K562 (cell line): ENCODE measurements around the gene BCCIP. TPM values are rescaled to one million over a fixed set of nuclear protein-coding genes. Genes with fewer than 3 reads are reported as not detected.

Experiments
- ATAC-seq: fragments of 200-7000 bp; cut with Tn5 transposase; 3 replicates; pipeline ENCODE4 v1.9.1; 2020; ENCODE audit warnings: moderate library complexity
- BruUV-seq: library from RNA; stranded (reverse); fragments of 400-500 nt; replicated peaks from 2 replicates; lab custom pipeline; 2021; lab: Mats Ljungman, UMichigan
- CTCF ChIA-PET: fragments of 300-600 bp; formaldehyde crosslinking; extraction: SDS; loops from one replicate; lab custom pipeline; 2021; ENCODE audit warnings: low intra/inter-chr PET ratio; lab: Yijun Ruan, JAX
- POLR2A ChIA-PET: fragments of 300-600, 350-650 bp; sonication (Branson Sonifier 250); formaldehyde crosslinking; extraction: SDS; loops from one replicate; lab custom pipeline; 2021; ENCODE audit warnings: antibody characterized with exemption, inconsistent platforms; lab: Yijun Ruan, JAX
- DNase-seq, 4 experiments: peaks; one replicate each; pipeline versions ENCODE4 v3.0.0 to v3.0.0-alpha.2; 2011 to 2018; ENCODE audit warnings: low spot score in 3 of 4, mixed read lengths in 3 of 4; ENCODE audit errors: extremely low read depth in 1 of 4
- FAIRE-seq: peaks from 2 replicates; lab custom pipeline; 2011; peaks lifted over from hg19 to GRCh38; lab: Jason Lieb, UNC
- H2AFZ ChIP-seq: 2 replicates; pipeline ENCODE4 v1.6.0; 2011; ENCODE audit warnings: low read depth, low read length, control low read depth, inconsistent platforms
- H3K27ac ChIP-seq: fragments of 200-600 bp; 3 replicates; pipeline ENCODE4 v1.8.0; 2011; ENCODE audit warnings: low read depth, mild to moderate bottlenecking, control low read depth, inconsistent platforms, low read length, moderate library complexity, mixed read lengths; ENCODE audit errors: extremely low read depth
- H3K27me3 ChIP-seq, 2 experiments: fragments of 300-600 bp in 1 of 2; 2 replicates in 1 of 2; 3 replicates in 1 of 2; pipeline versions ENCODE4 v1.6.0 to v1.8.0; 2011; ENCODE audit warnings: inconsistent platforms in 2 of 2, low read length in 2 of 2, mild to moderate bottlenecking in 1 of 2, mixed read lengths in 1 of 2, moderate library complexity in 1 of 2; ENCODE audit not compliant: control insufficient read depth in 2 of 2, insufficient read depth in 2 of 2
- H3K36me3 ChIP-seq: fragments of 300-600 bp; 3 replicates; pipeline ENCODE4 v1.8.0; 2011; ENCODE audit warnings: mild to moderate bottlenecking, low read length, inconsistent platforms; ENCODE audit not compliant: control insufficient read depth, insufficient read depth
- H3K4me1 ChIP-seq, 2 experiments: fragments of 200-600 bp in 1 of 2; replicated peaks in 1 of 2; 2 replicates in 1 of 2; 3 replicates in 1 of 2; pipeline versions ENCODE4 v1.5.1 to v1.8.0; 2011; ENCODE audit warnings: inconsistent platforms in 2 of 2, low read length in 2 of 2, mild to moderate bottlenecking in 1 of 2, mixed read lengths in 1 of 2, moderate library complexity in 1 of 2; ENCODE audit not compliant: control insufficient read depth in 2 of 2, insufficient read depth in 2 of 2
- H3K4me2 ChIP-seq: 2 replicates; pipeline ENCODE4 v1.6.1; 2011; ENCODE audit warnings: low read length, control low read depth, inconsistent platforms, mixed read lengths; ENCODE audit not compliant: insufficient read depth
- H3K4me3 ChIP-seq: fragments of 200-600 bp; sonication (generic), shearing (Covaris generic); 2 replicates; pipeline ENCODE4 v1.5.1; 2016; ENCODE audit warnings: control low read depth, inconsistent platforms
- H3K79me2 ChIP-seq: fragments of 200-600 bp; 3 replicates; pipeline ENCODE4 v1.8.0; 2011; ENCODE audit warnings: low read length, inconsistent platforms; ENCODE audit not compliant: control insufficient read depth, insufficient read depth
- H3K9ac ChIP-seq, 2 experiments: 2 replicates each; pipeline versions ENCODE4 v1.6.0 to v1.6.1; 2011; ENCODE audit warnings: low read depth in 2 of 2, low read length in 2 of 2, control low read depth in 1 of 2, inconsistent platforms in 1 of 2, mild to moderate bottlenecking in 1 of 2, mixed read lengths in 1 of 2; ENCODE audit not compliant: insufficient read depth in 1 of 2
- H3K9me1 ChIP-seq: one replicate; pipeline ENCODE4 v1.6.0; 2011; ENCODE audit warnings: inconsistent platforms, mild to moderate bottlenecking, low read length, moderate library complexity; ENCODE audit not compliant: control insufficient read depth, insufficient read depth
- H3K9me3 ChIP-seq: replicated peaks from 2 replicates; pipeline ENCODE4 v1.5.1; 2011; ENCODE audit warnings: low read depth, low read length, inconsistent platforms; ENCODE audit not compliant: control insufficient read depth, insufficient read depth
- H4K20me1 ChIP-seq: replicated peaks from 2 replicates; pipeline ENCODE4 v1.6.1; 2011; ENCODE audit warnings: low read length, inconsistent platforms, mixed read lengths; ENCODE audit not compliant: control insufficient read depth, insufficient read depth
- BMI1 ChIP-seq: fragments of 150-350 bp; IDR thresholded peaks from 2 replicates; pipeline ENCODE4 v1.6.1; 2014; ENCODE audit warnings: low read length
- CXXC5 ChIP-seq: fragments of 250-450 bp; sonication (Bioruptor Pico); IDR thresholded peaks from 2 replicates; pipeline ENCODE4 v1.8.0; 2022; ENCODE audit warnings: inconsistent platforms, mild to moderate bottlenecking, moderate library complexity
- WGBS: fragments of 100-300 bp; shearing (Covaris generic); methylation state at CpG from one replicate; pipeline ENCODE4 v1.1.6; 2016; ENCODE audit warnings: low coverage, mixed read lengths; ENCODE audit not compliant: insufficient coverage; ENCODE audit errors: missing lambda C conversion rate; 5-methylcytosine and 5-hydroxymethylcytosine counted together
- in situ Hi-C: fragments of 300-500 bp; cut with MboI; formaldehyde crosslinking; loops from 4 replicates; pipeline ENCODE4 v1.15.0; 2018; ENCODE audit warnings: inconsistent platforms, mixed read lengths
- intact Hi-C: fragments of 100-400 bp; cut with micrococcal nuclease; formaldehyde crosslinking; loops from 2 replicates; pipeline ENCODE4 v1.14.2; 2022
- polyA plus RNA-seq, 8 experiments: library from polyadenylated mRNA; depleted of rRNA in 4 of 8; stranded (reverse) in 5 of 8; unstranded in 3 of 8; fragments of >200 nt; fragmentation: Nextera tagmentation in 2 of 8; fragmentation: Illumina TruSeq in 1 of 8; extraction: Ambion mirVana in 2 of 8; extraction: Trizol in 1 of 8; gene quantifications; 2 replicates each; pipeline versions ENCODE4 v1.2.1 to v1.2.3, GENCODE V29; 2011 to 2014; ENCODE audit warnings: inconsistent platforms in 1 of 8, missing spikeins in 1 of 8
- total RNA-seq, 7 experiments: library from RNA; depleted of rRNA in 6 of 7; stranded (reverse); fragments of >200 nt in 6 of 7; fragmentation: Illumina TruSeq in 2 of 7; extraction: Trizol in 2 of 7; gene quantifications; 2 replicates each; pipeline versions ENCODE4 v1.2.1 to v1.2.3, GENCODE V29; 2011 to 2021; ENCODE audit warnings: low replicate concordance in 1 of 7
- TF ChIP-seq, protein P1 (sequence below), 2 experiments: fragments of 450-650 bp; formaldehyde crosslinking in 1 of 2; IDR thresholded peaks; 2 replicates each; pipeline versions ENCODE4 v1.4.0 to v1.6.1; 2014 to 2020; ENCODE audit warnings: mild to moderate bottlenecking in 2 of 2, borderline replicate concordance in 1 of 2, low read depth in 1 of 2
- TF ChIP-seq, protein P2 (sequence below): fragments of 250-450 bp; sonication (Bioruptor Pico); IDR thresholded peaks from 2 replicates; pipeline ENCODE4 v1.5.1; 2021; ENCODE audit warnings: mild to moderate bottlenecking
- TF ChIP-seq, protein P3 (sequence below), 3 experiments: IDR thresholded peaks in 2 of 3; conservative IDR thresholded peaks in 1 of 3; 2 replicates each; pipeline ENCODE4 v1.5.1; 2011 to 2012; ENCODE audit warnings: low read length in 3 of 3, mild to moderate bottlenecking in 3 of 3, control low read depth in 2 of 3, improper control_type of control experiment in 1 of 3, inconsistent platforms in 1 of 3, low read depth in 1 of 3, mixed read lengths in 1 of 3, moderate library complexity in 1 of 3; ENCODE audit not compliant: insufficient read depth in 2 of 3

The BCCIP gene
- total and polyA plus RNA-seq, 9 of the 15 experiments (the other 6 are each of a cell fraction or from before 2014, with no cell fraction given), result 95.1 to 204 (median 163) TPM

DNA sequence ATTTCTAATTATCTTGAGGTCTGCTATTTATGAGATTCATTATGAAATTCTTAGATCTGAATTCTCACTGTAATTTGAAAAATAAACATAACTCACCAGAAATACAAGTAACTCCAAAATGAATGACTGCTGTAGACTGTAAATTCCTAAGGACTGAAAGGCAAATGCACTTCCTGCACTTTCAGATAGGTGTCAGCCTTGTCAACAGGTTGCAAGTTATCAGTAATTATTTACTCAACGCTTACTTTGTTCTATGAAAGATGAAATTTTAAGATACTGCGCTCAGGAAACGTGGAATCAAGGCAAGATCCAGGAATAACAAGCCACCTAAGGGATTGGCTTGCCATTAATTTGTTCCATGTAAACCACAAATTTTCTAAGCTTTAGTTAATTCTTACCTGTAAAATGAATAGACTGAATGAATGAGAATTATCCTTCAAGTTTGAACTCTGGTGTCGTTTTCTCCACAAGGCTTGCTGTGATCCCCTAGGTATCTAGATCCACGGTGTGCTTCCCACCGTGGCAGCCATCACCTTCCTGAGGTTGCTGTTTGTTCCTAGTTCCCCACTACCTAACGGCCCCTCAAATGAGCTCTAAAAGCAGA, 45.1 kb downstream of the BCCIP start:
- Histone ChIP-seq H3K4me1 (no peaks in the 10 kb centered on the region; a peak in 1 of 5 replicates), H4K20me1 (no peaks in the 10 kb centered on the region), H3K27me3 (no peaks in the 10 kb centered on the region), H3K4me2 (no peak overlapping the region), H3K4me3 (no peak overlapping the region), H3K79me2 (no peaks in the 10 kb centered on the region), H3K27ac (no peak overlapping the region), H2AFZ (no peak overlapping the region), H3K36me3 (peaks cover 14% of the 10 kb centered on the region; the same call in 1 of the 3 replicates), H3K9me3 (no peaks in the 10 kb centered on the region), H3K9ac (no peak overlapping the region), H3K9me1 (peaks cover 2% of the 10 kb centered on the region)
- peak in 3 of 4 experiments; percentile 12 to 51 (median 17) for DNase-seq
- BruUV-seq, result no TSS peak
- FAIRE-seq, result peak; percentile 85
- ChIA-PET POLR2A (interaction anchor here (0.7 kb wide), 1 partner anchor 114 kb away, joined by 3 read pairs; no protein-coding TSS in a partner anchor), CTCF (interaction anchor here (0.7 to 1.4 kb wide), 4 partner anchors 95 to 434 kb away, joined by 3 to 4 read pairs (median 4); no protein-coding TSS in a partner anchor)
- intact Hi-C loops, result loop anchor here (5.0 to 10.0 kb wide), 2 partner anchors 114 to 516 kb away; partner anchors contain the start of gene ADAM12
- in situ Hi-C loops, result loop anchor here (10.0 kb wide), 1 partner anchor 106 kb away; no protein-coding TSS in a partner anchor
- WGBS, result 23% methylated on average over 7 of the region's 7 CpGs
- peak; percentile 75 for ATAC-seq
- TF ChIP-seq, protein P1, sequence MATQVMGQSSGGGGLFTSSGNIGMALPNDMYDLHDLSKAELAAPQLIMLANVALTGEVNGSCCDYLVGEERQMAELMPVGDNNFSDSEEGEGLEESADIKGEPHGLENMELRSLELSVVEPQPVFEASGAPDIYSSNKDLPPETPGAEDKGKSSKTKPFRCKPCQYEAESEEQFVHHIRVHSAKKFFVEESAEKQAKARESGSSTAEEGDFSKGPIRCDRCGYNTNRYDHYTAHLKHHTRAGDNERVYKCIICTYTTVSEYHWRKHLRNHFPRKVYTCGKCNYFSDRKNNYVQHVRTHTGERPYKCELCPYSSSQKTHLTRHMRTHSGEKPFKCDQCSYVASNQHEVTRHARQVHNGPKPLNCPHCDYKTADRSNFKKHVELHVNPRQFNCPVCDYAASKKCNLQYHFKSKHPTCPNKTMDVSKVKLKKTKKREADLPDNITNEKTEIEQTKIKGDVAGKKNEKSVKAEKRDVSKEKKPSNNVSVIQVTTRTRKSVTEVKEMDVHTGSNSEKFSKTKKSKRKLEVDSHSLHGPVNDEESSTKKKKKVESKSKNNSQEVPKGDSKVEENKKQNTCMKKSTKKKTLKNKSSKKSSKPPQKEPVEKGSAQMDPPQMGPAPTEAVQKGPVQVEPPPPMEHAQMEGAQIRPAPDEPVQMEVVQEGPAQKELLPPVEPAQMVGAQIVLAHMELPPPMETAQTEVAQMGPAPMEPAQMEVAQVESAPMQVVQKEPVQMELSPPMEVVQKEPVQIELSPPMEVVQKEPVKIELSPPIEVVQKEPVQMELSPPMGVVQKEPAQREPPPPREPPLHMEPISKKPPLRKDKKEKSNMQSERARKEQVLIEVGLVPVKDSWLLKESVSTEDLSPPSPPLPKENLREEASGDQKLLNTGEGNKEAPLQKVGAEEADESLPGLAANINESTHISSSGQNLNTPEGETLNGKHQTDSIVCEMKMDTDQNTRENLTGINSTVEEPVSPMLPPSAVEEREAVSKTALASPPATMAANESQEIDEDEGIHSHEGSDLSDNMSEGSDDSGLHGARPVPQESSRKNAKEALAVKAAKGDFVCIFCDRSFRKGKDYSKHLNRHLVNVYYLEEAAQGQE (IDR thresholded peaks at IDR 0.05; ENCODE audit: borderline replicate concordance), result peak; percentile 53; the same call in 1 of the 2 replicates
- TF ChIP-seq, protein P1 (CRISPR knock-in tag; IDR thresholded peaks at IDR 0.05; ENCODE audit: low read depth), result no peak
- no peak for TF ChIP-seq BMI1
- TF ChIP-seq, protein P2, sequence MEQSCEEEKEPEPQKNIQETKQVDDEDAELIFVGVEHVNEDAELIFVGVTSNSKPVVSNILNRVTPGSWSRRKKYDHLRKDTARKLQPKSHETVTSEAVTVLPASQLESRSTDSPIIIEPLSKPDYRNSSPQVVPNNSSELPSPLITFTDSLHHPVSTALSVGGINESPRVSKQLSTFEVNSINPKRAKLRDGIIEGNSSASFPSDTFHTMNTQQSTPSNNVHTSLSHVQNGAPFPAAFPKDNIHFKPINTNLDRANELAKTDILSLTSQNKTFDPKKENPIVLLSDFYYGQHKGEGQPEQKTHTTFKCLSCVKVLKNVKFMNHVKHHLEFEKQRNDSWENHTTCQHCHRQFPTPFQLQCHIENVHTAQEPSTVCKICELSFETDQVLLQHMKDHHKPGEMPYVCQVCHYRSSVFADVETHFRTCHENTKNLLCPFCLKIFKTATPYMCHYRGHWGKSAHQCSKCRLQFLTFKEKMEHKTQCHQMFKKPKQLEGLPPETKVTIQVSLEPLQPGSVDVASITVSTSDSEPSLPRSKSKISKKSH (CRISPR knock-in tag), result no peak
- TF ChIP-seq, protein P3, sequence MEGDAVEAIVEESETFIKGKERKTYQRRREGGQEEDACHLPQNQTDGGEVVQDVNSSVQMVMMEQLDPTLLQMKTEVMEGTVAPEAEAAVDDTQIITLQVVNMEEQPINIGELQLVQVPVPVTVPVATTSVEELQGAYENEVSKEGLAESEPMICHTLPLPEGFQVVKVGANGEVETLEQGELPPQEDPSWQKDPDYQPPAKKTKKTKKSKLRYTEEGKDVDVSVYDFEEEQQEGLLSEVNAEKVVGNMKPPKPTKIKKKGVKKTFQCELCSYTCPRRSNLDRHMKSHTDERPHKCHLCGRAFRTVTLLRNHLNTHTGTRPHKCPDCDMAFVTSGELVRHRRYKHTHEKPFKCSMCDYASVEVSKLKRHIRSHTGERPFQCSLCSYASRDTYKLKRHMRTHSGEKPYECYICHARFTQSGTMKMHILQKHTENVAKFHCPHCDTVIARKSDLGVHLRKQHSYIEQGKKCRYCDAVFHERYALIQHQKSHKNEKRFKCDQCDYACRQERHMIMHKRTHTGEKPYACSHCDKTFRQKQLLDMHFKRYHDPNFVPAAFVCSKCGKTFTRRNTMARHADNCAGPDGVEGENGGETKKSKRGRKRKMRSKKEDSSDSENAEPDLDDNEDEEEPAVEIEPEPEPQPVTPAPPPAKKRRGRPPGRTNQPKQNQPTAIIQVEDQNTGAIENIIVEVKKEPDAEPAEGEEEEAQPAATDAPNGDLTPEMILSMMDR (IDR thresholded peaks at IDR 0.05 in 2 of 3, conservative IDR thresholded peaks at IDR 0.05 in 1 of 3; ENCODE audit: insufficient read depth in 2 of 3, low read depth in 1 of 3, low read length in 3 of 3), result peak; percentile 56 to 75 (median 70); a peak in 5 of 6 replicates
- 0 out of 2 replicates have a peak, but pooled peaks have one; percentile 20 for TF ChIP-seq CXXC5
